GM23338 (cell line): ENCODE data around the gene GIGYF1.

Source experiments
- CREB1 ChIP-seq: fragments of 250-450 bp; sonication (Bioruptor Pico); IDR thresholded peaks from 2 replicates; pipeline ENCODE4 v1.5.0; 2020; ENCODE audit warnings: low read depth, mild to moderate bottlenecking, moderate library complexity
- CTCF ChIP-seq, 2 experiments: fragments of 200-600 bp in 1 of 2; sonication (generic) in 1 of 2; conservative IDR thresholded peaks; 2 replicates each; pipeline versions ENCODE4 v1.5.1 to v1.6.1; 2016 to 2017; ENCODE audit warnings: antibody characterized with exemption in 2 of 2, low read depth in 2 of 2, mild to moderate bottlenecking in 2 of 2, moderate library complexity in 1 of 2
- EZH2 ChIP-seq: fragments of 200-600 bp; sonication (generic); IDR thresholded peaks from one replicate; pipeline ENCODE4 v1.8.0; 2017; ENCODE audit warnings: antibody characterized with exemption, mild to moderate bottlenecking, low read depth; ENCODE audit not compliant: unreplicated experiment
- EZH2phosphoT487 ChIP-seq: fragments of 200-600 bp; sonication (generic); IDR thresholded peaks from one replicate; pipeline ENCODE4 v1.8.1; 2018; ENCODE audit warnings: antibody characterized with exemption; ENCODE audit not compliant: unreplicated experiment
- JUNB ChIP-seq: IDR thresholded peaks from one replicate; pipeline ENCODE4 v1.6.1; 2016; ENCODE audit warnings: antibody characterized with exemption; ENCODE audit not compliant: unreplicated experiment
- NANOG ChIP-seq: IDR thresholded peaks from 2 replicates; pipeline ENCODE4 v1.6.1; 2016; ENCODE audit warnings: antibody characterized with exemption, borderline replicate concordance
- POLR2AphosphoS5 ChIP-seq: IDR thresholded peaks from 2 replicates; pipeline ENCODE4 v1.6.1; 2016; ENCODE audit warnings: antibody characterized with exemption, low read depth
- STAT1 ChIP-seq: IDR thresholded peaks from one replicate; pipeline ENCODE4 v1.6.1; 2016; ENCODE audit warnings: antibody characterized with exemption; ENCODE audit not compliant: unreplicated experiment
- ZNF331 ChIP-seq: fragments of 250-450 bp; sonication (Bioruptor Pico); IDR thresholded peaks from 2 replicates; pipeline ENCODE4 v1.5.0; 2020; ENCODE audit warnings: low read depth, mild to moderate bottlenecking, moderate library complexity
- ZNF462 ChIP-seq: fragments of 250-450 bp; sonication (Bioruptor Pico); IDR thresholded peaks from 2 replicates; pipeline ENCODE4 v1.5.0; 2020; ENCODE audit warnings: mild to moderate bottlenecking, moderate library complexity
- TF ChIP-seq, protein P1 (sequence below): IDR thresholded peaks from 2 replicates; pipeline ENCODE4 v1.6.1; 2016; ENCODE audit warnings: antibody characterized with exemption
- TF ChIP-seq, protein P2 (sequence below): IDR thresholded peaks from one replicate; pipeline ENCODE4 v1.6.1; 2018; ENCODE audit warnings: antibody characterized with exemption; ENCODE audit not compliant: unreplicated experiment

GRCh38 chr7:100641860-100642533 is 52.1 kb downstream of the GIGYF1 start:
- TF ChIP-seq POLR2AphosphoS5 (no peak), CTCF (conservative IDR thresholded peaks at IDR 0.05; ENCODE audit: low read depth in 2 of 2) (peak; percentile 38 to 52), EZH2 (no peak), ZNF462 (CRISPR knock-in tag) (no peak), ZNF331 (CRISPR knock-in tag) (no peak), JUNB (no peak), STAT1 (no peak), EZH2phosphoT487 (no peak), CREB1 (CRISPR knock-in tag) (no peak), NANOG (no peak)
- TF ChIP-seq, protein P1, sequence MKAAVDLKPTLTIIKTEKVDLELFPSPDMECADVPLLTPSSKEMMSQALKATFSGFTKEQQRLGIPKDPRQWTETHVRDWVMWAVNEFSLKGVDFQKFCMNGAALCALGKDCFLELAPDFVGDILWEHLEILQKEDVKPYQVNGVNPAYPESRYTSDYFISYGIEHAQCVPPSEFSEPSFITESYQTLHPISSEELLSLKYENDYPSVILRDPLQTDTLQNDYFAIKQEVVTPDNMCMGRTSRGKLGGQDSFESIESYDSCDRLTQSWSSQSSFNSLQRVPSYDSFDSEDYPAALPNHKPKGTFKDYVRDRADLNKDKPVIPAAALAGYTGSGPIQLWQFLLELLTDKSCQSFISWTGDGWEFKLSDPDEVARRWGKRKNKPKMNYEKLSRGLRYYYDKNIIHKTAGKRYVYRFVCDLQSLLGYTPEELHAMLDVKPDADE: no peak
- TF ChIP-seq, protein P2, sequence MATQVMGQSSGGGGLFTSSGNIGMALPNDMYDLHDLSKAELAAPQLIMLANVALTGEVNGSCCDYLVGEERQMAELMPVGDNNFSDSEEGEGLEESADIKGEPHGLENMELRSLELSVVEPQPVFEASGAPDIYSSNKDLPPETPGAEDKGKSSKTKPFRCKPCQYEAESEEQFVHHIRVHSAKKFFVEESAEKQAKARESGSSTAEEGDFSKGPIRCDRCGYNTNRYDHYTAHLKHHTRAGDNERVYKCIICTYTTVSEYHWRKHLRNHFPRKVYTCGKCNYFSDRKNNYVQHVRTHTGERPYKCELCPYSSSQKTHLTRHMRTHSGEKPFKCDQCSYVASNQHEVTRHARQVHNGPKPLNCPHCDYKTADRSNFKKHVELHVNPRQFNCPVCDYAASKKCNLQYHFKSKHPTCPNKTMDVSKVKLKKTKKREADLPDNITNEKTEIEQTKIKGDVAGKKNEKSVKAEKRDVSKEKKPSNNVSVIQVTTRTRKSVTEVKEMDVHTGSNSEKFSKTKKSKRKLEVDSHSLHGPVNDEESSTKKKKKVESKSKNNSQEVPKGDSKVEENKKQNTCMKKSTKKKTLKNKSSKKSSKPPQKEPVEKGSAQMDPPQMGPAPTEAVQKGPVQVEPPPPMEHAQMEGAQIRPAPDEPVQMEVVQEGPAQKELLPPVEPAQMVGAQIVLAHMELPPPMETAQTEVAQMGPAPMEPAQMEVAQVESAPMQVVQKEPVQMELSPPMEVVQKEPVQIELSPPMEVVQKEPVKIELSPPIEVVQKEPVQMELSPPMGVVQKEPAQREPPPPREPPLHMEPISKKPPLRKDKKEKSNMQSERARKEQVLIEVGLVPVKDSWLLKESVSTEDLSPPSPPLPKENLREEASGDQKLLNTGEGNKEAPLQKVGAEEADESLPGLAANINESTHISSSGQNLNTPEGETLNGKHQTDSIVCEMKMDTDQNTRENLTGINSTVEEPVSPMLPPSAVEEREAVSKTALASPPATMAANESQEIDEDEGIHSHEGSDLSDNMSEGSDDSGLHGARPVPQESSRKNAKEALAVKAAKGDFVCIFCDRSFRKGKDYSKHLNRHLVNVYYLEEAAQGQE: no peak
